ENCODE measurements around the gene TMEM141.
"Not testable (repeated sequence)": the region's sequence is repeated elsewhere in the genome, so short reads cannot be mapped to it uniquely, and the experiment has no call there.

- TF ChIP-seq POLR2A, POLR2AphosphoS5 (IDR thresholded peaks at IDR 0.05; ENCODE audit: low read depth, low read length): not testable (repeated sequence)
These were observed 30.2 kb upstream of the TMEM141 start for GRCh38 chr9:136760834-136761544.
